ENCODE data around the gene CMC2.

Gene CMC2

GRCh38 chr16:81006813-81007695 lies at the start of gene CMC2, which contains the start of gene CENPN:
TSS of gene CMC2 (minus strand) at chr16:81006885. CDS start at chr16:80997394, 9,491 bp downstream.
TSS of gene CENPN (plus strand) at chr16:81007214. CDS start at chr16:81011940, 4,726 bp downstream.
- DNase-seq, result peak; percentile 97

GRCh38 chr16:81053761-81054160 lies 47.1 kb upstream of the CMC2 start:
- no peak for DNase-seq

GRCh38 chr16:81042821-81043220 lies 36.1 kb upstream of the CMC2 start:
- DNase-seq, result no peak

- DNase-seq, result no peak
Measured at GRCh38 chr16:81041696-81042095, 35.0 kb upstream of the CMC2 start.

GRCh38 chr16:81040842-81041241 lies 34.2 kb upstream of the CMC2 start:
- DNase-seq, result no peak

GRCh38 chr16:81040131-81040530 lies 33.4 kb upstream of the CMC2 start:
- DNase-seq, result no peak

- DNase-seq, result no peak
Measured at GRCh38 chr16:81036751-81037350, 30.2 kb upstream of the CMC2 start.

- peak; percentile 40 for DNase-seq
Measured at GRCh38 chr16:81035975-81036750, 29.5 kb upstream of the CMC2 start.

GRCh38 chr16:81035398-81035974 lies 28.8 kb upstream of the CMC2 start, which contains the start of gene ATMIN:
TSS of gene ATMIN (plus strand) at chr16:81035842. CDS start at chr16:81035871, 29 bp downstream.
- peak; percentile 85 for DNase-seq

- peak; percentile 18 for DNase-seq
Measured at GRCh38 chr16:81029930-81030604, 23.4 kb upstream of the CMC2 start.

- DNase-seq, result no peak
Measured at GRCh38 chr16:81026429-81026828, 19.7 kb upstream of the CMC2 start.

- no peak for DNase-seq
Measured at GRCh38 chr16:81018496-81018895, 11.8 kb upstream of the CMC2 start.

GRCh38 chr16:81014672-81015071 lies 8.0 kb upstream of the CMC2 start:
- DNase-seq, result no peak

GRCh38 chr16:81012974-81013373 lies 6.3 kb upstream of the CMC2 start:
- DNase-seq, result no peak

GRCh38 chr16:81008505-81008789 lies 1.8 kb upstream of the CMC2 start:
- no peak for DNase-seq

- DNase-seq, result peak; percentile 76
Measured at GRCh38 chr16:81006211-81006812, 373 bp downstream of the CMC2 start.

- DNase-seq, result no peak
Measured at GRCh38 chr16:81005610-81006161, 999 bp downstream of the CMC2 start.

- peak; percentile 43 for DNase-seq
Measured at GRCh38 chr16:81004646-81005353, 1.9 kb downstream of the CMC2 start.

- DNase-seq, result no peak
Measured at GRCh38 chr16:81003610-81004460, 2.9 kb downstream of the CMC2 start.

GRCh38 chr16:81003064-81003463 lies 3.6 kb downstream of the CMC2 start:
- no peak for DNase-seq

All from stimulated activated CD4-positive, alpha-beta T cell treated with anti-CD3 and anti-CD28 coated beads, Interleukin-4, amount 100 ng/mL, for 24 hours (primary cell).